Mesothelial cell of epicardium (in vitro differentiated cells): Measurements from ENCODE around the gene KLC3. TPM values are rescaled to one million over a fixed set of nuclear protein-coding genes. Genes with fewer than 3 reads are reported as not detected.
"Not testable (repeated sequence)": the region's sequence is repeated elsewhere in the genome, so short reads cannot be mapped to it uniquely, and the experiment has no call there.

ENCODE experiments used
- DNase-seq, 2 experiments: peaks; one replicate each; pipeline ENCODE4 v3.0.0; 2021; ENCODE audit warnings: low spot score in 2 of 2; ENCODE audit not compliant: unreplicated experiment in 2 of 2
- H3K27ac Mint-ChIP-seq: 2 replicates; pipeline ENCODE4 v1.8.0; 2021; ENCODE audit warnings: mixed read lengths
- H3K27me3 Mint-ChIP-seq: 2 replicates; pipeline ENCODE4 v1.8.0; 2021; ENCODE audit warnings: low read depth, mixed read lengths
- H3K36me3 Mint-ChIP-seq: 2 replicates; pipeline ENCODE4 v1.8.0; 2021; ENCODE audit warnings: mixed read lengths
- H3K4me1 Mint-ChIP-seq: 2 replicates; pipeline ENCODE4 v1.8.0; 2021; ENCODE audit warnings: mixed read lengths
- H3K4me3 Mint-ChIP-seq: 2 replicates; pipeline ENCODE4 v1.8.0; 2021; ENCODE audit warnings: mild to moderate bottlenecking, moderate library complexity, mixed read lengths
- H3K9me3 Mint-ChIP-seq: 2 replicates; pipeline ENCODE4 v1.8.0; 2021; ENCODE audit warnings: mixed read lengths
- CTCF ChIP-seq: fragments of 200-600 bp; sonication (generic); IDR thresholded peaks from one replicate; pipeline ENCODE4 v1.5.0; 2021; ENCODE audit warnings: antibody characterized with exemption; ENCODE audit not compliant: unreplicated experiment
- total RNA-seq: library from RNA; stranded (reverse); gene quantifications from 3 replicates; pipeline ENCODE4 v1.2.1, GENCODE V29; 2021

The KLC3 gene
- total RNA-seq, 1 donor from 2014 or later = 6.9 TPM

GRCh38 chr19:45324349-45324907, 16.1 kb upstream of the KLC3 start:
- peak overlapping the region; percentile 51 for H3K4me3 Mint-ChIP-seq
- TF ChIP-seq CTCF = no peak
- H3K27me3 Mint-ChIP-seq = peaks cover 12% of the 10 kb centered on the region
- H3K4me1 Mint-ChIP-seq = peaks cover 6% of the 10 kb centered on the region
- H3K36me3 Mint-ChIP-seq = no peaks in the 10 kb centered on the region
- H3K27ac Mint-ChIP-seq = no peak overlapping the region
- DNase-seq = no peak
- no peaks in the 10 kb centered on the region for H3K9me3 Mint-ChIP-seq

GRCh38 chr19:45327404-45328143, 13.0 kb upstream of the KLC3 start:
- Mint-ChIP-seq H3K4me1 (peaks cover 3% of the 10 kb centered on the region), H3K9me3 (no peaks in the 10 kb centered on the region), H3K36me3 (no peaks in the 10 kb centered on the region), H3K27me3 (peaks cover 12% of the 10 kb centered on the region), H3K27ac (no peak overlapping the region), H3K4me3 (no peak overlapping the region)
- no peak for DNase-seq
- no peak for TF ChIP-seq CTCF

- no peak for DNase-seq
- Mint-ChIP-seq H3K4me3 (no peak overlapping the region), H3K4me1 (peaks cover under 1% of the 10 kb centered on the region), H3K9me3 (no peaks in the 10 kb centered on the region), H3K27ac (no peak overlapping the region), H3K27me3 (no peaks in the 10 kb centered on the region), H3K36me3 (no peaks in the 10 kb centered on the region)
- no peak for TF ChIP-seq CTCF
These were observed 9.1 kb upstream of the KLC3 start for GRCh38 chr19:45331411-45331810.

GRCh38 chr19:45333609-45334303, 6.8 kb upstream of the KLC3 start:
- TF ChIP-seq CTCF = no peak
- DNase-seq = no peak
- Mint-ChIP-seq H3K9me3 (no peaks in the 10 kb centered on the region), H3K27ac (no peak overlapping the region), H3K4me1 (no peaks in the 10 kb centered on the region), H3K4me3 (no peak overlapping the region), H3K27me3 (no peaks in the 10 kb centered on the region), H3K36me3 (no peaks in the 10 kb centered on the region)

GRCh38 chr19:45334881-45335280, 5.7 kb upstream of the KLC3 start:
- H3K36me3 Mint-ChIP-seq, H3K4me3 Mint-ChIP-seq, H3K4me1 Mint-ChIP-seq, H3K27me3 Mint-ChIP-seq, DNase-seq, H3K9me3 Mint-ChIP-seq, H3K27ac Mint-ChIP-seq: not testable (repeated sequence)

- Mint-ChIP-seq H3K27ac (no peak overlapping the region), H3K4me3 (no peak overlapping the region), H3K36me3 (no peaks in the 10 kb centered on the region), H3K4me1 (peaks cover 2% of the 10 kb centered on the region), H3K27me3 (peaks cover 6% of the 10 kb centered on the region), H3K9me3 (no peaks in the 10 kb centered on the region)
- TF ChIP-seq CTCF = no peak
- no peak for DNase-seq
These were observed 3.8 kb upstream of the KLC3 start for GRCh38 chr19:45336696-45337251.
